Measurements from ENCODE around the gene C11orf98.

C11orf98 gene

GRCh38 chr11:62615521-62615920 is 49.5 kb downstream of the C11orf98 start:
- in situ Hi-C loops (cut with HindIII; ENCODE audit: low sequenced_read_pairs) = no loop called here

DNA sequence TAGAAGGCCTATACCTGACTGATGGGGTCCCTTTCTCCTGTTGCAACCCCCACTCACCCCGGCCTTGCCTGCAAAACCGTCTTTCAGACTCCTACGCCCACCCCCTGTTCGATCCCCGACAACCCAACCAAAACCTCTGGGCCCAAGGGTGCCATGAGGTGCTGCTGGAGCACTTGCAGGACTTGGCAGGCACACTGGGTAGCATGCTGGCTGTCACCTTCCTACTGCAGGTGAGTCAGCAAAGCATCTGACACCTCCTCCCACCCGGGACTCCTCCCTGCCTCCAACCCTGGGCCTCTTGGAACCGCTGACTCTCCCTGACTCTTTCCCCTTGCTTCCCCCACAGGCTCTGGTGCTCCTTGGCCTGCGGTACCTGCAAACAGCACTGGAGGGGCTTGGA is 50.7 kb downstream of the C11orf98 start:
- in situ Hi-C loops (cut with HindIII; ENCODE audit: low sequenced_read_pairs) = no loop called here

DNA sequence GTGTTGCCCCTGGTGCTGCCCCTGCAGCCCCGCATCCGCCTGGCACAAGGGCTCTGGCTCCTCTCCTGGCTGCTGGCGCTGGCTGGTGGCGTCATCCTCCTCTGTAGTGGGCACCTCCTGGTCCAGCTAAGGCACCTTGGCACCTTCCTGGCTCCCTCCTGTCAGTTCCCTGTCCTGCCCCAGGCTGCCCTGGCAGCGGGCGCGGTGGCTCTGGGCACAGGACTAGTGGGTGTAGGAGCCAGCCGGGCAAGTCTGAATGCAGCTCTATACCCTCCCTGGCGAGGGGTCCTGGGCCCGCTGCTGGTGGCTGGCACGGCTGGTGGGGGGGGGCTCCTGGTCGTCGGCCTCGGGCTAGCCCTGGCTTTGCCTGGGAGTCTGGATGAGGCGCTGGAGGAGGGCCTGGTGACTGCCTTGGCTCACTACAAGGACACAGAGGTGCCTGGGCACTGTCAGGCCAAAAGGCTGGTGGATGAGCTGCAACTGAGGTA is 51.7 kb downstream of the C11orf98 start:
- in situ Hi-C loops (cut with HindIII; ENCODE audit: low sequenced_read_pairs) = no loop called here

All from DLD1 (cell line).